ENCODE results near the gene TMEM114.

GRCh38 chr16:8628981-8629725 is 38.8 kb upstream of the TMEM114 start:
- TF ChIP-seq CTCF (IDR thresholded peaks at IDR 0.05) (no peak), POLR2A (IDR thresholded peaks at IDR 0.05) (no peak)

Data from thyroid gland (tissue), 4 donors.